H9 (cell line): ENCODE data around the gene DCLRE1C. TPM values are rescaled to one million over a fixed set of nuclear protein-coding genes. Genes with fewer than 3 reads are reported as not detected.
"Not testable (repeated sequence)": the region's sequence is repeated elsewhere in the genome, so short reads cannot be mapped to it uniquely, and the experiment has no call there.

ENCODE experiments used
- DNase-seq: peaks from one replicate; pipeline ENCODE4 v3.0.0-alpha.2; 2017
- H2AFZ ChIP-seq: one replicate; pipeline ENCODE4 v1.6.1; 2013; ENCODE audit warnings: mild to moderate bottlenecking, low read length, control low read depth, moderate library complexity
- H2AK5ac ChIP-seq: 2 replicates; pipeline ENCODE4 v1.6.1; 2013; ENCODE audit warnings: low read length, control low read depth, mixed read lengths; ENCODE audit not compliant: insufficient read length
- H2BK120ac ChIP-seq: one replicate; pipeline ENCODE4 v1.6.1; 2013; ENCODE audit warnings: low read depth, mild to moderate bottlenecking, low read length, control low read depth, inconsistent platforms; ENCODE audit not compliant: poor library complexity, severe bottlenecking
- H2BK12ac ChIP-seq: 2 replicates; pipeline ENCODE4 v1.6.1; 2013; ENCODE audit warnings: low read length, control low read depth, mixed read lengths, low read depth; ENCODE audit not compliant: insufficient read length
- H2BK15ac ChIP-seq: 2 replicates; pipeline ENCODE4 v1.6.1; 2013; ENCODE audit warnings: low read depth, low read length, control low read depth
- H2BK20ac ChIP-seq: one replicate; pipeline ENCODE4 v1.6.1; 2013; ENCODE audit warnings: low read depth, mild to moderate bottlenecking, low read length, control low read depth, inconsistent platforms; ENCODE audit not compliant: poor library complexity, severe bottlenecking
- H2BK5ac ChIP-seq: 2 replicates; pipeline ENCODE4 v1.6.1; 2013; ENCODE audit warnings: low read length, control low read depth, mixed read lengths; ENCODE audit not compliant: insufficient read length
- H3K14ac ChIP-seq: 2 replicates; pipeline ENCODE4 v1.6.1; 2013; ENCODE audit warnings: low read length, control low read depth; ENCODE audit not compliant: insufficient read depth
- H3K18ac ChIP-seq: 2 replicates; pipeline ENCODE4 v1.6.1; 2013; ENCODE audit warnings: low read depth, mild to moderate bottlenecking, mixed read lengths, low read length, control low read depth; ENCODE audit not compliant: insufficient read length
- H3K23ac ChIP-seq: 2 replicates; pipeline ENCODE4 v1.6.1; 2013; ENCODE audit warnings: low read length, control low read depth, mixed read lengths, low read depth; ENCODE audit not compliant: insufficient read length
- H3K23me2 ChIP-seq: 2 replicates; pipeline ENCODE4 v1.6.1; 2013; ENCODE audit warnings: low read depth, mild to moderate bottlenecking, mixed read lengths, low read length, control low read depth; ENCODE audit not compliant: insufficient read length, poor library complexity, severe bottlenecking
- H3K27ac ChIP-seq: 2 replicates; pipeline ENCODE4 v1.5.1; 2013; ENCODE audit warnings: low read length, control low read depth, mixed read lengths, low read depth; ENCODE audit not compliant: insufficient read length
- H3K27me3 ChIP-seq: 2 replicates; pipeline ENCODE4 v1.6.1; 2013; ENCODE audit warnings: low read length, control low read depth, inconsistent platforms; ENCODE audit not compliant: insufficient read depth
- H3K4ac ChIP-seq: 2 replicates; pipeline ENCODE4 v1.6.1; 2013; ENCODE audit warnings: low read depth, mild to moderate bottlenecking, control low read depth, inconsistent platforms, low read length, moderate library complexity
- H3K4me1 ChIP-seq: 2 replicates; pipeline ENCODE4 v1.6.1; 2013; ENCODE audit warnings: low read length, control low read depth, inconsistent platforms; ENCODE audit not compliant: insufficient read depth
- H3K4me2 ChIP-seq: 2 replicates; pipeline ENCODE4 v1.6.1; 2013; ENCODE audit warnings: low read length, control low read depth, mixed read lengths; ENCODE audit not compliant: insufficient read length, insufficient read depth
- H3K56ac ChIP-seq: 2 replicates; pipeline ENCODE4 v1.6.1; 2013; ENCODE audit warnings: low read depth, mild to moderate bottlenecking, mixed read lengths, low read length, control low read depth; ENCODE audit not compliant: insufficient read length
- H3K79me1 ChIP-seq: 2 replicates; pipeline ENCODE4 v1.6.1; 2013; ENCODE audit warnings: low read depth, mild to moderate bottlenecking, moderate library complexity, low read length, control low read depth, inconsistent platforms; ENCODE audit not compliant: insufficient read depth, poor library complexity, severe bottlenecking
- H3K79me2 ChIP-seq: 2 replicates; pipeline ENCODE4 v1.6.1; 2013; ENCODE audit warnings: low read length, control low read depth, inconsistent platforms; ENCODE audit not compliant: insufficient read depth
- H3K9ac ChIP-seq: 2 replicates; pipeline ENCODE4 v1.6.1; 2013; ENCODE audit warnings: low read length, control low read depth, mixed read lengths; ENCODE audit not compliant: insufficient read length; ENCODE audit errors: extremely low read depth
- H3K9me3 ChIP-seq: one replicate; pipeline ENCODE4 v1.6.1; 2013; ENCODE audit warnings: low read depth, low read length, inconsistent platforms; ENCODE audit not compliant: control insufficient read depth
- H3T11ph ChIP-seq: one replicate; pipeline ENCODE4 v1.6.1; 2013; ENCODE audit warnings: mild to moderate bottlenecking, low read length, control low read depth, inconsistent platforms
- H4K20me1 ChIP-seq: one replicate; pipeline ENCODE4 v1.6.1; 2013; ENCODE audit not compliant: control insufficient read depth, insufficient read length, insufficient read depth
- H4K5ac ChIP-seq: 2 replicates; pipeline ENCODE4 v1.6.1; 2013; ENCODE audit warnings: low read depth, mild to moderate bottlenecking, mixed read lengths, low read length, control low read depth; ENCODE audit not compliant: insufficient read length
- H4K8ac ChIP-seq: replicated peaks from 2 replicates; pipeline ENCODE4 v1.6.1; 2013; ENCODE audit warnings: low read length, control low read depth, mixed read lengths, low read depth; ENCODE audit not compliant: insufficient read length
- H4K91ac ChIP-seq: 2 replicates; pipeline ENCODE4 v1.6.1; 2013; ENCODE audit warnings: low read depth, mild to moderate bottlenecking, moderate library complexity, mixed read lengths, low read length, control low read depth; ENCODE audit not compliant: insufficient read length
- H3K27ac Mint-ChIP-seq, 3 experiments: 2 replicates in 2 of 3; 3 replicates in 1 of 3; pipeline ENCODE4 v1.8.0; 2020 to 2021; ENCODE audit warnings: mixed read lengths in 3 of 3, mild to moderate bottlenecking in 1 of 3, moderate library complexity in 1 of 3
- H3K27me3 Mint-ChIP-seq: 2 replicates; pipeline ENCODE4 v1.8.0; 2021; ENCODE audit warnings: low read depth, mild to moderate bottlenecking, moderate library complexity, mixed read lengths
- H3K36me3 Mint-ChIP-seq, 3 experiments: 2 replicates in 2 of 3; 3 replicates in 1 of 3; pipeline ENCODE4 v1.8.0; 2020 to 2021; ENCODE audit warnings: low read depth in 3 of 3, mixed read lengths in 3 of 3; ENCODE audit not compliant: insufficient read depth in 1 of 3
- H3K4me1 Mint-ChIP-seq, 2 experiments: 2 replicates each; pipeline ENCODE4 v1.8.0; 2020; ENCODE audit warnings: mixed read lengths in 2 of 2
- H3K4me3 Mint-ChIP-seq, 2 experiments: 2 replicates in 1 of 2; 3 replicates in 1 of 2; pipeline ENCODE4 v1.8.0; 2020 to 2021; ENCODE audit warnings: mild to moderate bottlenecking in 2 of 2, mixed read lengths in 2 of 2, moderate library complexity in 1 of 2
- H3K9me3 Mint-ChIP-seq, 2 experiments: 2 replicates in 1 of 2; 3 replicates in 1 of 2; pipeline ENCODE4 v1.8.0; 2020; ENCODE audit warnings: mild to moderate bottlenecking in 2 of 2, mixed read lengths in 2 of 2, moderate library complexity in 1 of 2
- CTCF ChIP-seq: fragments of 200-600 bp; sonication (generic); conservative IDR thresholded peaks from 3 replicates; pipeline ENCODE4 v1.8.0; 2021; ENCODE audit warnings: antibody characterized with exemption, mild to moderate bottlenecking
- WGBS: extraction: QIAGEN DNeasy Blood & Tissue Kit; methylation state at CpG from one replicate; pipeline ENCODE4 v1.1.7; 2013; ENCODE audit warnings: missing lambda C conversion rate, low lambda C conversion rate, mixed read lengths; ENCODE audit not compliant: insufficient read length; ENCODE audit errors: extremely low coverage; 5-methylcytosine and 5-hydroxymethylcytosine counted together
- total RNA-seq: library from RNA; stranded (reverse); gene quantifications from 2 replicates; pipeline ENCODE4 v1.2.1, GENCODE V29; 2021

The DCLRE1C gene
- total RNA-seq, 1 experiment from 2014 or later, result 15.2 TPM

GRCh38 chr10:14909101-14909500 lies 44.8 kb downstream of the DCLRE1C start:
- no peak overlapping the region for H2BK12ac ChIP-seq
- H4K20me1 ChIP-seq, result no peaks in the 10 kb centered on the region
- no peaks in the 10 kb centered on the region for H3K4me1 ChIP-seq
- no peak overlapping the region for H2BK20ac ChIP-seq
- H3K23ac ChIP-seq, result no peak overlapping the region
- H2AK5ac ChIP-seq, result no peak overlapping the region
- H4K5ac ChIP-seq, result no peak overlapping the region
- no peak overlapping the region for H3K9ac ChIP-seq
- H3K4ac ChIP-seq, result no peak overlapping the region
- Mint-ChIP-seq H3K9me3 (peaks cover 13 to 23% of the 10 kb centered on the region in 2 experiments), H3K36me3 (peaks cover 81 to 90% (median 90%) of the 10 kb centered on the region in 3 experiments), H3K27ac (no peak overlapping the region), H3K27me3 (no peaks in the 10 kb centered on the region), H3K4me3 (no peak overlapping the region), H3K4me1 (peaks cover 3 to 6% of the 10 kb centered on the region in 2 experiments)
- no peaks in the 10 kb centered on the region for H3K27me3 ChIP-seq
- no peak overlapping the region for H2BK120ac ChIP-seq
- no peak overlapping the region for H3K14ac ChIP-seq
- no peak overlapping the region for H2BK15ac ChIP-seq
- no peak overlapping the region for H3T11ph ChIP-seq
- no peak overlapping the region for H3K18ac ChIP-seq
- no peak overlapping the region for H2AFZ ChIP-seq
- H3K4me2 ChIP-seq, result no peak overlapping the region
- no peaks in the 10 kb centered on the region for H3K79me1 ChIP-seq
- H2BK5ac ChIP-seq, result no peak overlapping the region
- H3K56ac ChIP-seq, result no peak overlapping the region
- H3K79me2 ChIP-seq, result no peaks in the 10 kb centered on the region
- no peak for DNase-seq
- H3K27ac ChIP-seq, result no peak overlapping the region
- no peak overlapping the region for H4K8ac ChIP-seq
- H3K23me2 ChIP-seq, result peaks cover 3% of the 10 kb centered on the region
- no peak for TF ChIP-seq CTCF
- no peak overlapping the region for H4K91ac ChIP-seq
- H3K9me3 ChIP-seq, result no peaks in the 10 kb centered on the region
- no CpG with 5 or more reads among the region's 2 CpGs for WGBS

DNA sequence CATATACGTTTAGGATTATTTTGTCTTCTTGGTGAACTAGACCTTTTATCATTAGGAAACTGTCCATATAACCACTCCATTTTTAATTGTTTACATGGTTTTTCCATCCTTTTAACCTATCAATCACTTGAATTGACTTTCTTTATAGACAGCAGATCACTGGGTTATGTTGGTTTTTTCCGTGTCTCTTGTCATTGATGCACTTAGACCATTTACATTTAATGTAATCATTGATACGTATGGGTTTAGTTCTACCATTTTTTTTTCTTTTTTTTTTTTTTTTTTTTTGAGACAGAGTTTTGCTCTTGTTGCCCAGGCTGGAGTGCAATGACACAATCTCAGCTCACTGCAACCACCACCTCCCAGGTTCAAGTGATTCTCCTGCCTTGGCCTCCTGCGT lies 46.3 kb downstream of the DCLRE1C start:
- not testable (repeated sequence) for H3T11ph ChIP-seq, H3K27ac Mint-ChIP-seq, H2BK120ac ChIP-seq, H2BK15ac ChIP-seq, H4K5ac ChIP-seq, H3K4me3 Mint-ChIP-seq, H3K18ac ChIP-seq, H3K27ac ChIP-seq, H3K4me1 ChIP-seq, H2BK12ac ChIP-seq, H3K23ac ChIP-seq, H2AK5ac ChIP-seq, DNase-seq, H2AFZ ChIP-seq, H3K14ac ChIP-seq, H3K4me2 ChIP-seq, H4K8ac ChIP-seq, H2BK20ac ChIP-seq, H4K91ac ChIP-seq, H3K9ac ChIP-seq, H3K23me2 ChIP-seq, H3K79me2 ChIP-seq, H3K79me1 ChIP-seq, H3K27me3 Mint-ChIP-seq, H3K9me3 ChIP-seq, H3K27me3 ChIP-seq, H3K56ac ChIP-seq, H2BK5ac ChIP-seq, H3K4ac ChIP-seq, H4K20me1 ChIP-seq, H3K4me1 Mint-ChIP-seq
- peaks cover 73 to 88% (median 85%) of the 10 kb centered on the region in 3 experiments for H3K36me3 Mint-ChIP-seq
- H3K9me3 Mint-ChIP-seq, result peaks cover 6 to 15% of the 10 kb centered on the region in 2 experiments; a peak in 3 of 5 replicates
- WGBS, result no CpG with 5 or more reads among the region's 4 CpGs
